ENCODE results near the gene WDR91. TPM values are rescaled to one million over a fixed set of nuclear protein-coding genes. Genes with fewer than 3 reads are reported as not detected.

The WDR91 gene
- total RNA-seq, 5 donors from 2014 or later (not counting 1 experiment from before 2014, with no cell fraction given), result 28.1 to 41.2 (median 37.6) TPM

DNA sequence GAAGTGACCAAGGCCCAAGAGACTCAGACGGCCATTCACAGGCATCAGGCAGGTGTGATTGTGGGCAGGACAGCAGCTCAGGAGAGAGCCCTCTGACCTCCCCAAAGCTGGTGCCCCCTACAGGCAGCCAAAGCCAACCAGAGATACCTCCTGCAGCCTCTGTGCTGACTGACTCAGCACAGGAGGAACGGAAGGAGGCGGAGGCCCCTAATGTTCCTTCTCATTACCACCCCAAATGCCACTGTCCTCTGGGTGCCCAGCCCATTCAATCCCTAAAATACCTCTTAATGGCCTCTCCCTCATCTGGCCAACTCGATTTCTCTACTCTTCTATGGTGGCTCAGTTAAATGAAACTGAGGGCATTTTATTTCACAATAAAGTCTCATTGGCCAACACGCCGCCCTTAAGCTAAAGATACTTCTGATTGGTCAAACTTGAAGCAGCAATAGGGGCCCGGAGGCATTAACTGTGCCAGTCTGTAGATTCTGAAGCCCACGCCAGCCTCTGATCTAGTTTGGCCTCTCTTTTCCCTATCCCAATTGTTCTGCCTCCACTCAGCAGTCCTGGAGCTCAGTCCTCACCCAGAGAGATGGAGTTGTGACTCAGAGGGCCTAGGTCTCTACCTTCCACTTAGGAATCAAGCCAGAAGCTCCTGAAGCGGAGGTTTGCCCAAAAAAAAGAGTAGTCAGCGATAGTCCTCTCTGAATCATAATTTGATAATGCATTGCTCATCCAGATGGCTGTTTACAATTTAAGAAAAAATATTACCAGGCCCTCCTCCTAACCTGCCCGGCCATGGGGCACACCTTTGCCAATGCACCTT lies 42.0 kb downstream of the WDR91 start:
- ATAC-seq (replicated peaks in 1 of 4) (peak in 1 of 4 experiments; percentile 11), DNase-seq (peak in 31 of 35 experiments; percentile 23 to 71 (median 42))
- Histone ChIP-seq H3K27me3 (replicated peaks in 1 of 2; ENCODE audit: control insufficient read depth in 2 of 2, extremely low read depth in 1 of 2, insufficient read depth in 2 of 2, low read length in 1 of 2) (no peaks in the 10 kb centered on the region), H3K36me3 (ENCODE audit: control insufficient read depth in 2 of 2, extremely low read depth in 1 of 2, insufficient read depth in 1 of 2, low read length in 1 of 2) (peaks cover 19 to 36% of the 10 kb centered on the region in 2 donors), H3K4me3 (ENCODE audit: control insufficient read depth in 1 of 2, extremely low read depth in 1 of 2, low read length in 1 of 2) (peak overlapping the region; percentile 73 to 89), H3K9me3 (no peaks in the 10 kb centered on the region), H3K27ac (ENCODE audit: low read length) (peak overlapping the region; percentile 98), H3K4me1 (ENCODE audit: control insufficient read depth in 1 of 2, extremely low read depth in 1 of 2, insufficient read depth in 2 of 2, low read length in 2 of 2) (peaks cover 10 to 54% of the 10 kb centered on the region in 2 experiments)
- Mint-ChIP-seq H3K27me3 (no peaks in the 10 kb centered on the region), H3K27ac (peak overlapping the region; percentile 96 to 97), H3K36me3 (peaks cover 35% of the 10 kb centered on the region), H3K4me3 (peak overlapping the region; percentile 85 to 89 (median 85)), H3K4me1 (peaks cover 59 to 65% (median 65%) of the 10 kb centered on the region in 3 donors), H3K9me3 (no peaks in the 10 kb centered on the region)
- ChIA-PET POLR2A (interaction anchor here (0.6 to 3.0 kb wide), 3 partner anchors 15 to 523 kb away, joined by 3 to 26 read pairs (median 4); partner anchors contain the start of gene TMEM140 (in 1 of the 2)), CTCF (interaction anchor here (0.5 to 4.3 kb wide), 12 partner anchors 11 to 979 kb away, joined by 3 to 21 read pairs (median 4); partner anchors contain the start of genes AGBL3 (in 2 of the 2) and TMEM140 (in 1 of the 2))
- WGBS (ENCODE audit: insufficient coverage), result 39% methylated on average over 5 of the region's 11 CpGs

DNA sequence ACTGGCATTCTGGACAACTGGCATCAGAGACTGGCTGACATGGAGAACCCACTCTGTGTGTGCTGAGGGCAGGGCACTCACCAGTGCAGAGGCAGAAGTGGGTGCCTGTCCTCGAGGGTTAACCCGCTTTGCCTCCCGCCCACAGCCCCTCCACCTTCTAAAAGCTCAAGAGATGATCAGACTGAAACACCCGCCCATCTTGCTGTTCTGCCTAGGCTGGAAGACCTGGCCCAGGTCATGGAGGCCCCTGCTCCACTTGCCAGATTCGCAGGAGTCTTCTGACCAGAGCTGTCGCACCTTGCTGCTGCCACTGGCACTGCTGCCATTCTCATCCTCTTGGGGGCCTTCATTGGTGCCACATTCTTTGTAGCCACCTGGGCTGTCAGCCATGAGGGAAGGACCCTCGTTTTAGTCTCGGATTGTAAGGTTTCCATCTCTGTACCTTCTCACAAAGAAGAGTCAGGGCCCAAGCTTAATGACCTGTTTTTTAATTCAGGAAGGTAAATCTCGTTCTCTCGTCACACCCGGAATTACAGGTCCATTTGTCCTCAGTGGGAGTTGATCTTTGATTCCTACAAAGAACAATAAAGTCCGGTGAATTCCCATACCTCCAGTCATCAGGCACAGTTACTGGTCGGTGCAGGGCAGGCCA lies 42.7 kb downstream of the WDR91 start:
- Mint-ChIP-seq H3K36me3 (peaks cover 40% of the 10 kb centered on the region), H3K9me3 (no peaks in the 10 kb centered on the region), H3K4me1 (peaks cover 65 to 69% (median 65%) of the 10 kb centered on the region in 3 donors), H3K27me3 (no peaks in the 10 kb centered on the region), H3K27ac (peak overlapping the region; percentile 96 to 97), H3K4me3 (peak overlapping the region; percentile 85 to 89 (median 85))
- H3K27ac ChIP-seq (ENCODE audit: low read length), result peak overlapping the region; percentile 98
- no peaks in the 10 kb centered on the region for H3K9me3 ChIP-seq
- peaks cover 10 to 54% of the 10 kb centered on the region in 2 experiments for H3K4me1 ChIP-seq (ENCODE audit: control insufficient read depth in 1 of 2, extremely low read depth in 1 of 2, insufficient read depth in 2 of 2, low read length in 2 of 2)
- no peak overlapping the region for H3K4me3 ChIP-seq (ENCODE audit: control insufficient read depth in 1 of 2, extremely low read depth in 1 of 2, low read length in 1 of 2)
- CTCF ChIA-PET, result interaction anchor here (0.7 to 4.3 kb wide), 7 partner anchors 12 to 183 kb away, joined by 3 to 21 read pairs (median 5); partner anchors contain the start of genes AGBL3 (in 2 of the 2) and TMEM140 (in 1 of the 2)
- 95% methylated on average over 10 of the region's 13 CpGs for WGBS (ENCODE audit: insufficient coverage)
- peaks cover 21 to 38% of the 10 kb centered on the region in 2 donors for H3K36me3 ChIP-seq (ENCODE audit: control insufficient read depth in 2 of 2, extremely low read depth in 1 of 2, insufficient read depth in 1 of 2, low read length in 1 of 2)
- ATAC-seq (replicated peaks in 1 of 4), result no peak
- DNase-seq, result no peak
- POLR2A ChIA-PET, result interaction anchor here in 1 of 2 donors (0.8 to 3.0 kb wide), 2 partner anchors 21 to 523 kb away, joined by 3 to 26 read pairs; partner anchors contain the start of gene TMEM140
- no peaks in the 10 kb centered on the region for H3K27me3 ChIP-seq (replicated peaks in 1 of 2; ENCODE audit: control insufficient read depth in 2 of 2, extremely low read depth in 1 of 2, insufficient read depth in 2 of 2, low read length in 1 of 2)

DNA sequence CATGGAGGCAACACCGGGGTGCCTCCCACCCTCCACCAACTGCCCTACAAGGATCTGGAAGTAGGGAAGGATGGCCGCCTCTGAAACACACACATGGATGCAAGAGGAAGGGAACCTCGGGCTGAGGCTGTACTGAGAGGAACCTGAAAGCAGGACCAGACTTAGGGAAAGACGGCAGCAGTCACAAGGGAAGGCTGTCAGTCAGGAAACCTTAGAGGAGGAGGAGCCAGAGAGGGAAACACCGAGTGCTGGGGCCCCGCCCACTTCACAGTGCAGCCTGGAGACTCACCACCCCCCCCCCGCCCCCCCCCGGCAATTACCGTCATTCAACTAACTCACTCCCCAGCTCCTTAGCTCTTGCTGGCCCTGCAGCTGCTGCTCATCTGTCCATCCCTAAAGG lies 43.3 kb downstream of the WDR91 start:
- H3K4me3 ChIP-seq (ENCODE audit: control insufficient read depth in 1 of 2, extremely low read depth in 1 of 2, low read length in 1 of 2), result no peak overlapping the region
- CTCF ChIA-PET, result interaction anchor here (0.6 to 4.3 kb wide), 3 partner anchors 11 to 182 kb away, joined by 3 to 19 read pairs (median 5); partner anchors contain the start of gene AGBL3 (in 1 of the 2)
- H3K36me3 Mint-ChIP-seq, result peaks cover 41% of the 10 kb centered on the region
- H3K9me3 ChIP-seq, result no peaks in the 10 kb centered on the region
- peaks cover 22 to 39% of the 10 kb centered on the region in 2 donors for H3K36me3 ChIP-seq (ENCODE audit: control insufficient read depth in 2 of 2, extremely low read depth in 1 of 2, insufficient read depth in 1 of 2, low read length in 1 of 2)
- H3K9me3 Mint-ChIP-seq, result no peaks in the 10 kb centered on the region
- H3K4me1 ChIP-seq (ENCODE audit: control insufficient read depth in 1 of 2, extremely low read depth in 1 of 2, insufficient read depth in 2 of 2, low read length in 2 of 2), result peaks cover 10 to 54% of the 10 kb centered on the region in 2 experiments
- H3K4me1 Mint-ChIP-seq, result peaks cover 65 to 69% (median 65%) of the 10 kb centered on the region in 3 donors
- H3K27ac ChIP-seq (ENCODE audit: low read length), result peak overlapping the region; percentile 98
- H3K27ac Mint-ChIP-seq, result peak overlapping the region; percentile 96 to 97
- H3K27me3 ChIP-seq (replicated peaks in 1 of 2; ENCODE audit: control insufficient read depth in 2 of 2, extremely low read depth in 1 of 2, insufficient read depth in 2 of 2, low read length in 1 of 2), result no peaks in the 10 kb centered on the region
- H3K27me3 Mint-ChIP-seq, result no peaks in the 10 kb centered on the region
- H3K4me3 Mint-ChIP-seq, result peak overlapping the region; percentile 85 to 89 (median 85)
- POLR2A ChIA-PET, result interaction anchor here in 1 of 2 donors (0.7 to 1.0 kb wide), 2 partner anchors 14 to 524 kb away, joined by 3 read pairs; no protein-coding TSS in a partner anchor
- no peak for ATAC-seq (replicated peaks in 1 of 4)
- 93% methylated on average over 2 of the region's 9 CpGs for WGBS (ENCODE audit: insufficient coverage)
- DNase-seq, result peak in 15 of 35 experiments; percentile 18 to 57 (median 24)

DNA sequence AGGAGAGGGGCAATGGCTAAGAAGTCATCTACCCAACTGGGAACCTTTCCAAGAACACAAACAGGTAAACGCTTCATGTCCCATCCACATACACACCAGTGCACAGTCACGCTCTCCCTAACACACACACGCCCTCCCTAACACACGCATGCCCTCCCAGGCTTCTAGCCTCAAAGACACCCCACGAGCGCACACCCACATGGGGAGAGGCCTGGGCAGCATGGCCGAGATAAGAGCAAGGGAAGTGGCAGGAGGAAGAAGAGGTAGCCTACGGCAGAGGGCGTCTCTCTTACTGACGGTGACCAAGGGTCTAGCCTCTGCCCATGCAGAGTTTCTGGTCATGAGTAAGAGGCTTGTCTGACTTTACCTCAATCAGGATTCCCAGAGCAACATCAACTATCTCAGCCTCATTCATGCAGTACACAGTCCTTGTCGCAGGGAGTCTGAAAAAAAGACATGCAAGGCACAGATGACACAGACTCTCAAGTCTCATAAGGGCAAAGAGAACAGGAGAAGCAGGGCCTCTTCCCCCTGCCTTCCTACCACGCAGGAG lies 43.9 kb downstream of the WDR91 start:
- peak overlapping the region; percentile 47 for H3K27ac ChIP-seq (ENCODE audit: low read length)
- H3K9me3 Mint-ChIP-seq, result peaks cover 0 to 2% (median 1%) of the 10 kb centered on the region in 3 donors
- no peaks in the 10 kb centered on the region for H3K27me3 Mint-ChIP-seq
- CTCF ChIA-PET, result interaction anchor here (0.6 to 4.3 kb wide), 2 partner anchors 153 to 181 kb away, joined by 3 to 19 read pairs; partner anchors contain the start of gene AGBL3 (in 1 of the 2)
- peak overlapping the region; percentile 82 to 86 for H3K27ac Mint-ChIP-seq
- peaks cover 46% of the 10 kb centered on the region for H3K36me3 Mint-ChIP-seq
- H3K36me3 ChIP-seq (ENCODE audit: control insufficient read depth in 2 of 2, extremely low read depth in 1 of 2, insufficient read depth in 1 of 2, low read length in 1 of 2), result peaks cover 22 to 39% of the 10 kb centered on the region in 2 donors
- DNase-seq (no peak), ATAC-seq (replicated peaks in 1 of 4) (no peak)
- H3K4me3 ChIP-seq (ENCODE audit: control insufficient read depth in 1 of 2, extremely low read depth in 1 of 2, low read length in 1 of 2), result no peak overlapping the region
- H3K4me1 ChIP-seq (ENCODE audit: control insufficient read depth in 1 of 2, extremely low read depth in 1 of 2, insufficient read depth in 2 of 2, low read length in 2 of 2), result peaks cover 10 to 54% of the 10 kb centered on the region in 2 experiments
- peak overlapping the region in 1 of 3 donors; percentile 85 for H3K4me3 Mint-ChIP-seq
- POLR2A ChIA-PET, result interaction anchor here in 1 of 2 donors (0.6 to 1.0 kb wide), 3 partner anchors 14 to 523 kb away, joined by 3 read pairs; no protein-coding TSS in a partner anchor
- peaks cover 65 to 70% (median 69%) of the 10 kb centered on the region in 3 donors for H3K4me1 Mint-ChIP-seq
- H3K9me3 ChIP-seq, result no peaks in the 10 kb centered on the region
- H3K27me3 ChIP-seq (replicated peaks in 1 of 2; ENCODE audit: control insufficient read depth in 2 of 2, extremely low read depth in 1 of 2, insufficient read depth in 2 of 2, low read length in 1 of 2), result no peaks in the 10 kb centered on the region
- WGBS (ENCODE audit: insufficient coverage), result 83% methylated on average over 6 of the region's 12 CpGs

DNA sequence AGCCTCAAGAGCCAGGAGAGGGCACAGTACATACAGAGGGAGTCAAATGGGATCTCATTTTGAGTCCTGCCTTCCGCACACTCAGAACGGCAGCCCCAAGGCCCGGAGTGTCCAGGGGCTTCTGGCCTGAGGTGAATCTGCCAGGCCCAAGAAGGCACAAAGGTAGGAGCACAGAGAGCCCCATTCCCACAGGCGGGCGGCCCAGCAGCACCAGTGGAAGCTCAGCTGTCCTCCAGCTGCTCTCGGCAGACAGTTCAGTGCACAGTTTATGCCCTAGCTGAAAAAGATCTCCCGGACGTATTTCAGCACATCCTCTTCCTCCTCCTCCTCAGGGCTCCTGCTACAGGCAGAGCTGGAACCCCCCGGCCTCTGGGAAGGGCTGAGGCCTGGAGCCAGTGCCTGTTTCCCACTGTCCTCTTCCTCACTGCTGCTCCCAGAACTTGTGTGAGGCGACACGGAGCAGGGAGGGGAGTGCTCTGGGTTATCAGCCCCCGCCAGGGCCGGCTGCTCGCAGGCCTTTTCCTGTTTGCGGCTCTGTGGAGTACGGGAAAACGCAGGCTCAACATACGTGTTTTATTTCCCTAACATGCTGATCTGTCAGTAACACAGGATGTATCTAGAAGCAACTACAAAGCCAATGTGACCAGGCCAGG lies 44.9 kb downstream of the WDR91 start:
- Mint-ChIP-seq H3K36me3 (peaks cover 56% of the 10 kb centered on the region), H3K4me1 (peaks cover 67 to 71% (median 68%) of the 10 kb centered on the region in 3 donors)

More for the DNA sequence above, 44.9 kb downstream of the WDR91 start:
- Histone ChIP-seq H3K4me1 (ENCODE audit: control insufficient read depth in 1 of 2, extremely low read depth in 1 of 2, insufficient read depth in 2 of 2, low read length in 2 of 2) (peaks cover 10 to 52% of the 10 kb centered on the region in 2 experiments), H3K36me3 (ENCODE audit: control insufficient read depth in 2 of 2, extremely low read depth in 1 of 2, insufficient read depth in 1 of 2, low read length in 1 of 2) (peaks cover 22 to 48% of the 10 kb centered on the region in 2 donors), H3K27me3 (replicated peaks in 1 of 2; ENCODE audit: control insufficient read depth in 2 of 2, extremely low read depth in 1 of 2, insufficient read depth in 2 of 2, low read length in 1 of 2) (no peaks in the 10 kb centered on the region), H3K27ac (ENCODE audit: low read length) (no peak overlapping the region), H3K4me3 (ENCODE audit: control insufficient read depth in 1 of 2, extremely low read depth in 1 of 2, low read length in 1 of 2) (no peak overlapping the region), H3K9me3 (no peaks in the 10 kb centered on the region)
- ATAC-seq (replicated peaks in 1 of 4) (no peak), DNase-seq (no peak)
- H3K4me3 Mint-ChIP-seq, result peak overlapping the region in 2 of 3 donors; percentile 17 to 85
- no peaks in the 10 kb centered on the region for H3K27me3 Mint-ChIP-seq
- CTCF ChIA-PET, result interaction anchor here in 1 of 2 donors (1.6 kb wide), 1 partner anchor 19 kb away, joined by 10 read pairs; the partner anchor contains the start of gene TMEM140
- peaks cover 3 to 8% (median 6%) of the 10 kb centered on the region in 3 donors for H3K9me3 Mint-ChIP-seq
- WGBS (ENCODE audit: insufficient coverage), result 84% methylated on average over 17 of the region's 18 CpGs
- H3K27ac Mint-ChIP-seq, result peak overlapping the region; percentile 75 to 86
- POLR2A ChIA-PET, result interaction anchor here in 1 of 2 donors (2.3 kb wide), 1 partner anchor 19 kb away, joined by 7 read pairs; the partner anchor contains the start of gene TMEM140

All from T-cell (primary cell).